ENCODE measurements around the gene PA2G4. TPM values are rescaled to one million over a fixed set of nuclear protein-coding genes. Genes with fewer than 3 reads are reported as not detected.
A peak's percentile ranks its signal among the peaks of the same experiment; 100 is the strongest.

The PA2G4 gene
- total and polyA plus RNA-seq, 5 donors = 65.5 to 77.6 (median 73.3) TPM

DNA sequence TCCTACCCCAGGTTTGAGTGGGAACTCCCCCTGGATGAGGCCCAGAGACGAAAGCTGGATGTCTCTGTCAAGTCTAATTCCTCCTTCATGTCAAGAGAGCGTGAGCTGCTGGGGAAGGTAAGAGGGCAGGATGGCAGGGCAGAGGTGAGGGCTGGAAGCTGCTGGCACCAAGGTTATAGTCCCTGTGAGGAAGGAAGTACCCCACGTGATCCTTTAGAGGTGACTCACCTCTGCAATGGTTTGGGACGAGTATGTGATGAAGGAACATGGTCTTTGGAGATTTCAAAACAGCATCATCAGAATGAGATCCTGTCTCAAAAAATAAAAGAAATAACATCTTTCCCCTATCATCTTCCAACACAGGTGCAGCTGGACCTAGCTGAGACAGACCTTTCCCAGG is 38.9 kb downstream of the PA2G4 start:
- intact Hi-C loops (cut with DNase I) = no loop called here
- Histone ChIP-seq H3K4me3 (ENCODE audit: low read length) (no peak overlapping the region), H3K27me3 (ENCODE audit: control insufficient read depth, insufficient read depth) (no peaks in the 10 kb centered on the region), H3K4me1 (ENCODE audit: control insufficient read depth, insufficient read depth, low read length) (peaks cover 5% of the 10 kb centered on the region), H3K27ac (ENCODE audit: low read length) (peak overlapping the region; percentile 82), H3K9me3 (ENCODE audit: control insufficient read depth, low read length) (no peaks in the 10 kb centered on the region)
- DNase-seq (peak in 1 of 3 donors; percentile 16), ATAC-seq (peak in 1 of 2 donors; percentile 3)
- 68% methylated on average over 4 of the region's 4 CpGs for WGBS

- ATAC-seq = peak; percentile 60 to 87
- peak overlapping the region; percentile 83 for H3K27ac ChIP-seq (ENCODE audit: low read length)
- H3K4me3 ChIP-seq (ENCODE audit: low read length) = no peak overlapping the region
- intact Hi-C loops (cut with DNase I) = no loop called here
- WGBS = 64% methylated on average over 8 of the region's 8 CpGs
- no peaks in the 10 kb centered on the region for H3K27me3 ChIP-seq (ENCODE audit: control insufficient read depth, insufficient read depth)
- H3K9me3 ChIP-seq (ENCODE audit: control insufficient read depth, low read length) = no peaks in the 10 kb centered on the region
- DNase-seq = peak; percentile 57 to 82 (median 76)
- H3K4me1 ChIP-seq (ENCODE audit: control insufficient read depth, insufficient read depth, low read length) = peaks cover 5% of the 10 kb centered on the region
Observed at GRCh38 chr12:56143870-56144269, 39.5 kb downstream of the PA2G4 start.

GRCh38 chr12:56145217-56145616 is 40.9 kb downstream of the PA2G4 start:
- no peak for ATAC-seq

GRCh38 chr12:56146492-56147460 is 42.4 kb downstream of the PA2G4 start:
- Histone ChIP-seq H3K27me3 (ENCODE audit: control insufficient read depth, insufficient read depth) (no peaks in the 10 kb centered on the region), H3K27ac (ENCODE audit: low read length) (peak overlapping the region; percentile 82), H3K9me3 (ENCODE audit: control insufficient read depth, low read length) (no peaks in the 10 kb centered on the region), H3K4me1 (ENCODE audit: control insufficient read depth, insufficient read depth, low read length) (peaks cover 6% of the 10 kb centered on the region), H3K4me3 (ENCODE audit: low read length) (no peak overlapping the region)
- intact Hi-C loops (cut with DNase I) = no loop called here
- DNase-seq (peak in 1 of 3 donors; percentile 38), ATAC-seq (peak; percentile 32 to 48)
- WGBS = 61% methylated on average over 13 of the region's 13 CpGs

More at GRCh38 chr12:56145217-56145616, 40.9 kb downstream of the PA2G4 start:
- WGBS = 91% methylated on average over 3 of the region's 3 CpGs
- Histone ChIP-seq H3K4me3 (ENCODE audit: low read length) (no peak overlapping the region), H3K27me3 (ENCODE audit: control insufficient read depth, insufficient read depth) (no peaks in the 10 kb centered on the region), H3K4me1 (ENCODE audit: control insufficient read depth, insufficient read depth, low read length) (peaks cover 5% of the 10 kb centered on the region), H3K27ac (ENCODE audit: low read length) (no peak overlapping the region), H3K9me3 (ENCODE audit: control insufficient read depth, low read length) (no peaks in the 10 kb centered on the region)
- intact Hi-C loops (cut with DNase I) = no loop called here
- no peak for DNase-seq

- 67% methylated on average over 3 of the region's 3 CpGs for WGBS
Observed at GRCh38 chr12:56150563-56150962, 46.2 kb downstream of the PA2G4 start.

GRCh38 chr12:56151672-56152131 is 47.3 kb downstream of the PA2G4 start:
- Histone ChIP-seq H3K9me3 (ENCODE audit: control insufficient read depth, low read length) (no peaks in the 10 kb centered on the region), H3K4me3 (ENCODE audit: low read length) (peak overlapping the region; percentile 97), H3K27ac (ENCODE audit: low read length) (peak overlapping the region; percentile 74), H3K4me1 (ENCODE audit: control insufficient read depth, insufficient read depth, low read length) (peaks cover 5% of the 10 kb centered on the region), H3K27me3 (ENCODE audit: control insufficient read depth, insufficient read depth) (no peaks in the 10 kb centered on the region)
- ATAC-seq (peak; percentile 15 to 31), DNase-seq (peak in 1 of 3 donors; percentile 63)
- intact Hi-C loops (cut with DNase I) = no loop called here
- 10% methylated on average over 12 of the region's 12 CpGs for WGBS

More at GRCh38 chr12:56150563-56150962, 46.2 kb downstream of the PA2G4 start:
- H3K4me1 ChIP-seq (ENCODE audit: control insufficient read depth, insufficient read depth, low read length) = peaks cover 5% of the 10 kb centered on the region
- intact Hi-C loops (cut with DNase I) = no loop called here
- no peaks in the 10 kb centered on the region for H3K9me3 ChIP-seq (ENCODE audit: control insufficient read depth, low read length)
- H3K27me3 ChIP-seq (ENCODE audit: control insufficient read depth, insufficient read depth) = no peaks in the 10 kb centered on the region
- no peak overlapping the region for H3K4me3 ChIP-seq (ENCODE audit: low read length)
- no peak for DNase-seq
- ATAC-seq = no peak
- no peak overlapping the region for H3K27ac ChIP-seq (ENCODE audit: low read length)

GRCh38 chr12:56152132-56152755 is 47.9 kb downstream of the PA2G4 start, which contains the start of gene MYL6B:
Gene MYL6B, plus strand, starts transcription at chr12:56152587. Its CDS starts 1,332 bp downstream, at chr12:56153919.
- intact Hi-C loops (cut with DNase I) = no loop called here
- WGBS = under 1% methylated on average over 37 of the region's 37 CpGs
- no peaks in the 10 kb centered on the region for H3K9me3 ChIP-seq (ENCODE audit: control insufficient read depth, low read length)
- H3K4me1 ChIP-seq (ENCODE audit: control insufficient read depth, insufficient read depth, low read length) = peaks cover 5% of the 10 kb centered on the region
- H3K27me3 ChIP-seq (ENCODE audit: control insufficient read depth, insufficient read depth) = no peaks in the 10 kb centered on the region
- DNase-seq (peak; percentile 95 to 98 (median 97)), ATAC-seq (peak; percentile 96)
- H3K4me3 ChIP-seq (ENCODE audit: low read length) = peak within 1 kb of the TSS; percentile 97
- peak within 1 kb of the TSS; percentile 74 for H3K27ac ChIP-seq (ENCODE audit: low read length)

DNA sequence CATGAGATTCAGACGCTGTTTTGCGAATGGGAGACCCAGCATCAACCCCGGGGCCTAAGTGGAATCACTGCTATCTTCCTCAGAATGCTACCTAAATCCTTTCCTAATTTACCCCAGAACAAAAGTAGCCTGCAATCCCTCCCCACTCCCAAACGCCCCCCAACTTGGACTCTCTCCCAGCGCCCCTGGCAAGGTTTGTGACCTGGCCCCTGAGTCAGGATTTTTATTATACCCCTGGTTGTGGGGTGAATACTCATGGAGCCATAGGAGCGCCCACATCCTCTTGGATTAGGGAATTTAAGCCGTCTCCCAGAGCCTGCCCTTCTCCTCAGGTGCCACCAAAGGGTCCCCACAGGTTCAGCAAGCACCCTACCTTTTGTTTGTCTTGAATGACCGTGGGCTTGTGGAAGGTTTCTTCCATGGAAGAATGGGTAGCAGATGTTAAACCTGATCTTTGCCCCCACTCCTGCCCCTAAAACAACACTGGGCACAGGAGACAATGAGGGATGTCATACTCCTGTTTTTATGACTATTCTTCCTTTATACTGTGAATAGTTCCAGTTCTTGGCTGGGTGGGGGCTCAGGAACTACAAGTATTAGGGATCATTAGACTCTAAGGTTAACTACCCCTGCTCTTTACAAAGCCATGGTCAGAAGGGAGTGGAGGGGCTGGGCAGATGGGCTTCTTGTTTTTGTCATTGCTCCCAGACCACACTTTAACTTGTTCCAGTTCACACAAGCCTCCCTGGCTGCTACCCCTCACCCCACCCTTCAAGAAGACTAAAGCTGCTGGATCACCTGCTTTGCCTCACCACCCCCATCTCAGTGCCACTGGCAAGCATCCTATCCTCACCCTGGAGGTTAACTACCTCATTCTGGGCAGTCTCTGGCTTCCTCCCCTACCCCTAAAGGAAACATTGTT is 48.7 kb downstream of the PA2G4 start:
- Histone ChIP-seq H3K4me1 (ENCODE audit: control insufficient read depth, insufficient read depth, low read length) (peaks cover 5% of the 10 kb centered on the region), H3K9me3 (ENCODE audit: control insufficient read depth, low read length) (no peaks in the 10 kb centered on the region), H3K27ac (ENCODE audit: low read length) (peak overlapping the region; percentile 74), H3K4me3 (ENCODE audit: low read length) (peak overlapping the region; percentile 97), H3K27me3 (ENCODE audit: control insufficient read depth, insufficient read depth) (no peaks in the 10 kb centered on the region)
- WGBS = 11% methylated on average over 8 of the region's 8 CpGs
- intact Hi-C loops (cut with DNase I) = no loop called here
- no peak for ATAC-seq
- peak in 1 of 3 donors; percentile 49 for DNase-seq

- intact Hi-C loops (cut with DNase I) = no loop called here
- H3K27me3 ChIP-seq (ENCODE audit: control insufficient read depth, insufficient read depth) = no peaks in the 10 kb centered on the region
- H3K9me3 ChIP-seq (ENCODE audit: control insufficient read depth, low read length) = no peaks in the 10 kb centered on the region
- ATAC-seq = no peak
- H3K27ac ChIP-seq (ENCODE audit: low read length) = no peak overlapping the region
- H3K4me3 ChIP-seq (ENCODE audit: low read length) = no peak overlapping the region
- peaks cover 5% of the 10 kb centered on the region for H3K4me1 ChIP-seq (ENCODE audit: control insufficient read depth, insufficient read depth, low read length)
- WGBS = 72% methylated on average over 5 of the region's 5 CpGs
- DNase-seq = peak in 1 of 3 donors; percentile 64
Observed at GRCh38 chr12:56153678-56154065, 49.3 kb downstream of the PA2G4 start.

DNA sequence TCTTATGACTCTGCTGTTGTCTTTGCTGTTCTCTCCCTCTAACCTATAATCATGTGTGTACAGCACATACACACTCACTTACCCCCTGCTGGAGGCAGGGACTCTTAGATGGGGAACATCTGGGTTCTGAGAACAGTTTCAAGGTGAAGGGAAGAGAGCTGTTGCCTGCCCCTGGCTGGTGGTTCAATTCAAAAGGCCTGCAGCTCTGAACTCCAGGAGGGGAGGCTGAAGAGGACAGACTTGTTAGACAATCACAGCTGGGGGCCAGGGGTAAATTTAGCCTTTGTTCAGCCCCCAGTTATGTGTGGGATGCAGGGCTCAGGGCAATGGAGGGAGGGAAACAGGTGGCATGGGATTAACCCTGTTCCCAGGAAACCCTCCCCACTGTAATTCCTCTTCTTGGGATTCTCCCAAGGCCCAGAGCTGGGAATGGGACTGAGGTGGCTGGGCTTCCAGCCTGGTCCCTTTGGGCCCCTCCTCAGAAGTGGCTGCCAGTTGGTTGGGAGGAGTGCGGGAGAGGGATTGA is 50.0 kb downstream of the PA2G4 start:
- no peak overlapping the region for H3K27ac ChIP-seq (ENCODE audit: low read length)

More for the DNA sequence above, 50.0 kb downstream of the PA2G4 start:
- intact Hi-C loops (cut with DNase I) = no loop called here
- WGBS = 97% methylated on average over 1 of the region's 1 CpG
- peak in 1 of 3 donors; percentile 10 for DNase-seq
- no peak overlapping the region for H3K4me3 ChIP-seq (ENCODE audit: low read length)
- no peaks in the 10 kb centered on the region for H3K27me3 ChIP-seq (ENCODE audit: control insufficient read depth, insufficient read depth)
- no peaks in the 10 kb centered on the region for H3K9me3 ChIP-seq (ENCODE audit: control insufficient read depth, low read length)
- H3K4me1 ChIP-seq (ENCODE audit: control insufficient read depth, insufficient read depth, low read length) = peaks cover 5% of the 10 kb centered on the region
- ATAC-seq = no peak

All from right cardiac atrium (tissue), 5 donors.